DOHH2 (cell line): ENCODE results near the gene TP53I3.

Experiments used
- H3F3A ChIP-seq: fragments of 200-600 bp; sonication (generic), shearing (Covaris generic); 2 replicates; pipeline ENCODE4 v1.6.0; 2016; ENCODE audit warnings: antibody characterized with exemption, mild to moderate bottlenecking; ENCODE audit not compliant: control insufficient read depth, insufficient read depth
- H3K27ac ChIP-seq: fragments of 200-600 bp; sonication (generic); 2 replicates; pipeline ENCODE4 v1.5.1; 2014; ENCODE audit warnings: low read depth, mild to moderate bottlenecking, low read length, moderate library complexity
- H3K27me3 ChIP-seq: fragments of 200-600 bp; sonication (generic); 2 replicates; pipeline ENCODE4 v1.6.1; 2014; ENCODE audit warnings: mild to moderate bottlenecking, low read length, mixed read lengths; ENCODE audit not compliant: control insufficient read depth
- H3K36me3 ChIP-seq: fragments of 200-600 bp; sonication (generic); 2 replicates; pipeline ENCODE4 v1.6.1; 2014; ENCODE audit warnings: mild to moderate bottlenecking, low read length, moderate library complexity, mixed read lengths; ENCODE audit not compliant: control insufficient read depth
- H3K4me1 ChIP-seq: fragments of 200-600 bp; sonication (generic); 2 replicates; pipeline ENCODE4 v1.6.1; 2014; ENCODE audit warnings: mild to moderate bottlenecking, low read length, mixed read lengths; ENCODE audit not compliant: control insufficient read depth
- H3K4me2 ChIP-seq: fragments of 200-600 bp; sonication (generic); 2 replicates; pipeline ENCODE4 v1.6.0; 2014; ENCODE audit warnings: mild to moderate bottlenecking, low read length, moderate library complexity
- H3K4me3 ChIP-seq: fragments of 200-600 bp; sonication (generic); 2 replicates; pipeline ENCODE4 v1.5.1; 2014; ENCODE audit warnings: mild to moderate bottlenecking, low read length, mixed read lengths
- H3K79me2 ChIP-seq: fragments of 200-600 bp; sonication (generic); 2 replicates; pipeline ENCODE4 v1.6.1; 2014; ENCODE audit warnings: mild to moderate bottlenecking, low read length, mixed read lengths; ENCODE audit not compliant: control insufficient read depth
- H3K9me2 ChIP-seq: fragments of 200-600 bp; sonication (generic); replicated peaks from 2 replicates; pipeline ENCODE4 v1.6.1; 2014; ENCODE audit warnings: mild to moderate bottlenecking, low read length, mixed read lengths; ENCODE audit not compliant: control insufficient read depth
- H3K9me3 ChIP-seq: fragments of 200-600 bp; sonication (generic); 2 replicates; pipeline ENCODE4 v1.6.1; 2014; ENCODE audit warnings: antibody characterized with exemption, low read length, mixed read lengths; ENCODE audit not compliant: control insufficient read depth, insufficient read depth
- H4K20me1 ChIP-seq: fragments of 200-600 bp; sonication (generic); 2 replicates; pipeline ENCODE4 v1.6.0; 2014; ENCODE audit warnings: low read depth, mild to moderate bottlenecking, antibody characterized with exemption, low read length, moderate library complexity; ENCODE audit not compliant: control insufficient read depth, insufficient read depth
- EZH2phosphoT487 ChIP-seq: fragments of 200-600 bp; sonication (generic); IDR thresholded peaks from 2 replicates; pipeline ENCODE4 v1.6.1; 2017; ENCODE audit warnings: borderline replicate concordance, mild to moderate bottlenecking, antibody characterized with exemption, low read length, moderate library complexity, mixed read lengths
- TF ChIP-seq, protein P1 (sequence below): fragments of 200-600 bp; sonication (generic); IDR thresholded peaks from one replicate; pipeline ENCODE4 v1.5.1; 2014; ENCODE audit warnings: antibody characterized with exemption, mild to moderate bottlenecking, low read depth, low read length; ENCODE audit not compliant: poor library complexity, severe bottlenecking

TP53I3 gene

DNA sequence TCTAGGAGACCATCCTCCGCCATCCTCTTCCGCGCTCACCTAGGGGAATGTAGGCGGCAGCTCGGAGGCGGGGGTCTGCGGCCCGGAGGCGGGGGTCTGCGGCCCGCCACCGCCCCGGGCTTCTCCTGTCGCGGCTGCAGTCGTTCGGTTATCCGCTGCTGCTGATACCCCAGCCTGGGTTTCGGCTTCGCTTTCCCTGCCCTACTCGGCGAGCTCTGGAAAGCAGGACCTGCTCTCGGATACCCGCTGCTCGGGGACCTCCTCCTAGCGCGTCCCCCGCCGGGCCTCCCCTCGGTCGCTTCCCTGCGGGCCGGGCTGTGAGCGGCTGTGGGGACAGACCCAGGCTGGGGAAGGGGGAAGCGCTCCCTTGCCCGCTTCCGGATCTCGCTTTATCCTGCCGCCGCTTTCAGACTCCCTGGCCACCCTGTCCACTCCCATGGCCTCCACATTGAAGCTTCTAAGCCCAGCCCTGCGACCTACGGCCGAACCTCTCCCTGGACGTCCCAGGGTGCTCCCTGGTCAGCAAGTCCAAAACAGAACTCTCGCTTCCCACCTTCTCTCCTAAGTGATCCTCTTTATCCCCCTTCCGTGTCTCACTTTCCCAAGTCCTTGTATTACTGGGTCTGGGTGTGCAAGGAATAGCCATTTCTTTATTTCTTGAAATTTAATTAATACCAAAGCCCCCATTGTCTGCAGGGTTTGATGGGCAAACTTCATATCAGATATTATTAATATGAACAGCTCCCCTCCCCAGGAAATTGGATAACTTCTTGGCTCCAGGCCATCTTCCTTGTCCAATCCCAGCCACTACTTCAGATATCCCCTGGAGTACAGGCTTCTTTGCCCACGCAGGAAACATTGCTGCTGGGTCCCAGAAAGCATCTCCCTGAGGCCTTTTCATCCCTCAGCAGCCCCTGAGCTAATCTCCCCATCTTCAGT, 34.3 kb downstream of the TP53I3 start:
- H3K4me1 ChIP-seq = peaks cover 33% of the 10 kb centered on the region

DNA sequence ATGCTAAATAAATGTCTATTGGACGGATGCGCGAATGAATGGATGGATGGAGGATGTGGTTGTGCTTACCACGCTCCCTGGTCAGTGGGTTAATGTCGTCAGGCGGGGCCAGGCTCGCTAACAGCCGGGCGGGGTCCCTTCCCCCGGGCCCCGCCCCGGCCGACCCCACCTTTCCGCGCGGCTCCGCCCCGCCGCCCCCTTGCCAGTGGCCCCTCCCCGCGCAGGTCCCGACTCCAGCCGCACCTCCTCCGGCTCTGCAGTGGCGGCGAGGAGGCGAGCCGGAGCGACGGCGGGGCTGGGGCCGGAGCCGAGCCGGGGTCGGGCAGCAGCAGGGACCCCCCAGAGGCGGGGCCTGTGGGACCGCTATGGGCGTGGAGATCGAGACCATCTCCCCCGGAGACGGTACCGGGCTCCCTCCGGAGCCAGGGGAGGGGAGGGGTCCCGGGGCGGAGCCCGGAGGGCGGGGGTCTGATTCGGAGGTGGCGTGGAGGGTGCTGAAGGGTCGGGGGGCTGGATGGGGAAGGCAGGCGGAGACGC, 35.1 kb downstream of the TP53I3 start, which contains the start of gene FKBP1B:
Gene FKBP1B, plus strand, starts transcription at position 257 of the 537 bp plus-strand sequence. Its CDS starts 109 bp downstream, at position 366.
- Histone ChIP-seq H3K27me3 (peaks cover 24% of the 10 kb centered on the region), H4K20me1 (no peaks in the 10 kb centered on the region), H3K36me3 (no peaks in the 10 kb centered on the region; the same call in 1 of the 2 replicates), H3K4me1 (peaks cover 36% of the 10 kb centered on the region), H3F3A (peaks cover 15% of the 10 kb centered on the region), H3K4me3 (peak within 1 kb of the TSS; percentile 80), H3K9me2 (no peaks in the 10 kb centered on the region), H3K9me3 (no peaks in the 10 kb centered on the region), H3K27ac (no peak within 1 kb of the TSS), H3K4me2 (peak within 1 kb of the TSS; percentile 98), H3K79me2 (peaks cover 24% of the 10 kb centered on the region)
- TF ChIP-seq, protein P1, sequence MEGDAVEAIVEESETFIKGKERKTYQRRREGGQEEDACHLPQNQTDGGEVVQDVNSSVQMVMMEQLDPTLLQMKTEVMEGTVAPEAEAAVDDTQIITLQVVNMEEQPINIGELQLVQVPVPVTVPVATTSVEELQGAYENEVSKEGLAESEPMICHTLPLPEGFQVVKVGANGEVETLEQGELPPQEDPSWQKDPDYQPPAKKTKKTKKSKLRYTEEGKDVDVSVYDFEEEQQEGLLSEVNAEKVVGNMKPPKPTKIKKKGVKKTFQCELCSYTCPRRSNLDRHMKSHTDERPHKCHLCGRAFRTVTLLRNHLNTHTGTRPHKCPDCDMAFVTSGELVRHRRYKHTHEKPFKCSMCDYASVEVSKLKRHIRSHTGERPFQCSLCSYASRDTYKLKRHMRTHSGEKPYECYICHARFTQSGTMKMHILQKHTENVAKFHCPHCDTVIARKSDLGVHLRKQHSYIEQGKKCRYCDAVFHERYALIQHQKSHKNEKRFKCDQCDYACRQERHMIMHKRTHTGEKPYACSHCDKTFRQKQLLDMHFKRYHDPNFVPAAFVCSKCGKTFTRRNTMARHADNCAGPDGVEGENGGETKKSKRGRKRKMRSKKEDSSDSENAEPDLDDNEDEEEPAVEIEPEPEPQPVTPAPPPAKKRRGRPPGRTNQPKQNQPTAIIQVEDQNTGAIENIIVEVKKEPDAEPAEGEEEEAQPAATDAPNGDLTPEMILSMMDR = no peak
- TF ChIP-seq EZH2phosphoT487 = no peak

More for the DNA sequence above, 34.3 kb downstream of the TP53I3 start:
- Histone ChIP-seq H3K27me3 (peaks cover 24% of the 10 kb centered on the region), H3K79me2 (peaks cover 17% of the 10 kb centered on the region), H3K9me2 (no peaks in the 10 kb centered on the region), H3K9me3 (no peaks in the 10 kb centered on the region), H3F3A (peaks cover 15% of the 10 kb centered on the region), H3K36me3 (no peaks in the 10 kb centered on the region; the same call in 1 of the 2 replicates), H3K4me2 (peak overlapping the region; percentile 98), H3K4me3 (peak overlapping the region; percentile 80), H4K20me1 (no peaks in the 10 kb centered on the region), H3K27ac (no peak overlapping the region)
- no peak for TF ChIP-seq EZH2phosphoT487
- TF ChIP-seq, protein P1 = no peak

DNA sequence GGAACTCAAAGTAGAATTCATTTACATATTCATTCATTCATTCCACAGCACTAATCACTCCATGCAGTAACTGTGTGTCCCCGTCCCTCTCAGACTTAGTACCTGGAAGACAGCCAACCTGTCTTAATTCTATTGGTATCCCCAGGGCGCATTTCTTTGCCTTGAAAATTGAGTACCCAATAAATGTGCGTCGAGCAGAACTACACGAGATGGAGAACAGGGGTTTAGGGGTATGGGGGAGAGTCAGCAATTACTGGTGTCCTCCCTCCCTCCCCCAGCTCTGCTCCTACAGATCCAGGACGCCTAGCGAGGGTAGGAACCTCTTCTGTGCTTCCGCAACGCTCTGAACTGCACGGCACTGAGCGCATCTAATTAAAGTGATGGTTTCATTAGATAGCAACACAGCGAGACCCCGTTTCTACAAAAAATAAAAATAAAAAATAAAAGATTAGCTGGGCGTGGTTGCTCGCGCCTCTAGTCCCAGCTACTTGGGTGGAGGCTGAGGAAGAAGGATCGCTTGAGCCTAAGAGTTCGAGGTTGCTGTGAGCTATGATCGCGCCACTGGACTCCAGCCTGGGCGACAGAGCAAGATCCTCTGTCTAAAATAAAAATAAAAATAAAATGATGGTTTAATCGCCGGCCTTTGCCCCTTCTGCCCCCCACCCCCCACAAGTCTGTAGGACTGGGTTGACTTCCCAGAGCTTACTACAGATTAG, 35.7 kb downstream of the TP53I3 start:
- peak overlapping the region; percentile 80 for H3K4me3 ChIP-seq
- H3K9me3 ChIP-seq = no peaks in the 10 kb centered on the region
- peaks cover 36% of the 10 kb centered on the region for H3K4me1 ChIP-seq
- H3K4me2 ChIP-seq = peak overlapping the region; percentile 98
- H3F3A ChIP-seq = peaks cover 15% of the 10 kb centered on the region
- H3K79me2 ChIP-seq = peaks cover 29% of the 10 kb centered on the region
- H3K36me3 ChIP-seq = no peaks in the 10 kb centered on the region; the same call in 1 of the 2 replicates
- H4K20me1 ChIP-seq = no peaks in the 10 kb centered on the region
- no peak for TF ChIP-seq EZH2phosphoT487
- TF ChIP-seq, protein P1 = no peak
- H3K27ac ChIP-seq = no peak overlapping the region
- H3K9me2 ChIP-seq = no peaks in the 10 kb centered on the region
- peaks cover 24% of the 10 kb centered on the region for H3K27me3 ChIP-seq
